ENCODE measurements around the gene CACNA1C.

Gene CACNA1C

GRCh38 chr12:2295941-2296461 lies 243.2 kb downstream of the CACNA1C start:
- Histone ChIP-seq H3K4me1 (ENCODE audit: control insufficient read depth, insufficient read depth, low read length) (peaks cover 33% of the 10 kb centered on the region), H3K9me3 (ENCODE audit: control insufficient read depth in 2 of 2, low read length in 2 of 2) (no peaks in the 10 kb centered on the region), H3K4me3 (ENCODE audit: low read length in 2 of 2) (no peak overlapping the region), H3K36me3 (ENCODE audit: control insufficient read depth in 2 of 2, insufficient read depth in 2 of 2, low read length in 2 of 2) (no peaks in the 10 kb centered on the region), H3K9ac (ENCODE audit: low read length in 2 of 2) (no peak overlapping the region), H3K27me3 (ENCODE audit: control insufficient read depth in 1 of 2, insufficient read depth in 2 of 2, low read length in 2 of 2) (no peaks in the 10 kb centered on the region), H3K27ac (ENCODE audit: low read length) (no peak overlapping the region)

- H3K27ac ChIP-seq (ENCODE audit: low read length): no peak overlapping the region
- H3K4me3 ChIP-seq (ENCODE audit: low read length in 2 of 2): no peak overlapping the region
- no peaks in the 10 kb centered on the region for H3K27me3 ChIP-seq (ENCODE audit: control insufficient read depth in 1 of 2, insufficient read depth in 2 of 2, low read length in 2 of 2)
- H3K9me3 ChIP-seq (ENCODE audit: control insufficient read depth in 2 of 2, low read length in 2 of 2): no peaks in the 10 kb centered on the region
- peaks cover 39% of the 10 kb centered on the region for H3K4me1 ChIP-seq (ENCODE audit: control insufficient read depth, insufficient read depth, low read length)
- no peak overlapping the region for H3K9ac ChIP-seq (ENCODE audit: low read length in 2 of 2)
- H3K36me3 ChIP-seq (ENCODE audit: control insufficient read depth in 2 of 2, insufficient read depth in 2 of 2, low read length in 2 of 2): no peaks in the 10 kb centered on the region
Measured at GRCh38 chr12:2297004-2297403, 244.2 kb downstream of the CACNA1C start.

- Histone ChIP-seq H3K9me3 (ENCODE audit: control insufficient read depth in 2 of 2, low read length in 2 of 2) (no peaks in the 10 kb centered on the region), H3K27me3 (ENCODE audit: control insufficient read depth in 1 of 2, insufficient read depth in 2 of 2, low read length in 2 of 2) (no peaks in the 10 kb centered on the region), H3K9ac (ENCODE audit: low read length in 2 of 2) (no peak overlapping the region), H3K27ac (ENCODE audit: low read length) (no peak overlapping the region), H3K36me3 (ENCODE audit: control insufficient read depth in 2 of 2, insufficient read depth in 2 of 2, low read length in 2 of 2) (no peaks in the 10 kb centered on the region), H3K4me1 (ENCODE audit: control insufficient read depth, insufficient read depth, low read length) (peaks cover 39% of the 10 kb centered on the region), H3K4me3 (ENCODE audit: low read length in 2 of 2) (no peak overlapping the region)
Measured at GRCh38 chr12:2297658-2298057, 244.9 kb downstream of the CACNA1C start.

DNA sequence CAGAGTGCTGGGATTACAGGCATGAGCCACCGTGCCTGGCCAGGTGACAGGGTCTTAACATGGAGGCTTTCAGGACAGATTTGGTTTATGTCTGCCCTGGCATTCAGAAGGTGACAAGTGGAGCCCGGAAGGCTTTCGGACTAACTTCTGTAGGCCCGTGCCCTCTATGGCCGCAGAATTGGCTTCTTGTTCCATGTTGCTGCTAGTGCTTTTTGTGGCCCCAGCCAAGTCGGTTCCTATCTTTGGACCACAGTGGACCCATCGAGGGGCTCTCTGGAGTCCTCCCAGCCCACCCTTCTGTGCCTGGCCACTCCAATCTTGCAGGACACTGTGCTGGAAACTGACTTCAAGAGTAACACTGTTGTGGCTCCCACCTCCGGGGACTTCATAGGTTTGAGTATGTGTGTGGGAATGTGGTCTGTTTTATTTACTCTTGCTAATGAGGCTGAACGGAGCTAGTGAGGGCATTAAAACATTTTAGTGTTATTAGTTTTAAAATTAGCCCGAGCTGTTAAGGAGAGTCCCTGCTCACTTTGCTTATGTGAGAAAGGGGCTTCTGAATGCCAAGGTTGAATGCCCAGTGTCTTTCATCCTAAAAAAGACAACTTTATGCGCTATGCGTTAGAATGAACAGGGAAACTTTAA lies 245.9 kb downstream of the CACNA1C start:
- Histone ChIP-seq H3K27ac (ENCODE audit: low read length) (no peak overlapping the region), H3K4me3 (ENCODE audit: low read length in 2 of 2) (no peak overlapping the region), H3K9ac (ENCODE audit: low read length in 2 of 2) (no peak overlapping the region), H3K36me3 (ENCODE audit: control insufficient read depth in 2 of 2, insufficient read depth in 2 of 2, low read length in 2 of 2) (no peaks in the 10 kb centered on the region), H3K9me3 (ENCODE audit: control insufficient read depth in 2 of 2, low read length in 2 of 2) (no peaks in the 10 kb centered on the region), H3K4me1 (ENCODE audit: control insufficient read depth, insufficient read depth, low read length) (peaks cover 41% of the 10 kb centered on the region), H3K27me3 (ENCODE audit: control insufficient read depth in 1 of 2, insufficient read depth in 2 of 2, low read length in 2 of 2) (no peaks in the 10 kb centered on the region)

- Histone ChIP-seq H3K36me3 (ENCODE audit: control insufficient read depth in 2 of 2, insufficient read depth in 2 of 2, low read length in 2 of 2) (no peaks in the 10 kb centered on the region), H3K4me3 (ENCODE audit: low read length in 2 of 2) (no peak overlapping the region), H3K4me1 (ENCODE audit: control insufficient read depth, insufficient read depth, low read length) (peaks cover 41% of the 10 kb centered on the region), H3K9me3 (ENCODE audit: control insufficient read depth in 2 of 2, low read length in 2 of 2) (no peaks in the 10 kb centered on the region), H3K27me3 (ENCODE audit: control insufficient read depth in 1 of 2, insufficient read depth in 2 of 2, low read length in 2 of 2) (no peaks in the 10 kb centered on the region), H3K27ac (ENCODE audit: low read length) (no peak overlapping the region), H3K9ac (ENCODE audit: low read length in 2 of 2) (no peak overlapping the region)
Measured at GRCh38 chr12:2299206-2299605, 246.4 kb downstream of the CACNA1C start.

DNA sequence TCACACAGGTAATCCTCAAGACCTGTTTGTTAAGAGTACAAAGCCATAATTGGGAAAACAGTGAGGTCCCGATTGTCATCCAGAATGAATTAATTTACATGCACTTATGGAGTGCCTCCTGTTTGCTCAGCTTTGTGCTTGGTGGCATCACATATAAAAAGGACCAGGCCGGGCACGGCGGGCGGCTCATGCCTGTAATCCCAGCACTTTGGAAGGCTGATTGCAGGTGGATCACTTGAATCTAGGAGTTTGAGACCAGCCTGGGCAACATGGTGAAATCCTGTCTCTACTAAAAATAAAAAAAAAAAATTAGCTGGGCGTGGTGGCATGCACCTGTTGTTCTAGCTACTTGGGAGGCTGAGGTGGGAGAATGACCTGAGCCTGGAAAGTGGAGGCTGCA lies 247.4 kb downstream of the CACNA1C start:
- Histone ChIP-seq H3K27me3 (ENCODE audit: control insufficient read depth in 1 of 2, insufficient read depth in 2 of 2, low read length in 2 of 2) (no peaks in the 10 kb centered on the region), H3K4me3 (ENCODE audit: low read length in 2 of 2) (no peak overlapping the region), H3K9ac (ENCODE audit: low read length in 2 of 2) (no peak overlapping the region), H3K36me3 (ENCODE audit: control insufficient read depth in 2 of 2, insufficient read depth in 2 of 2, low read length in 2 of 2) (no peaks in the 10 kb centered on the region), H3K4me1 (ENCODE audit: control insufficient read depth, insufficient read depth, low read length) (peaks cover 49% of the 10 kb centered on the region), H3K27ac (ENCODE audit: low read length) (no peak overlapping the region), H3K9me3 (ENCODE audit: control insufficient read depth in 2 of 2, low read length in 2 of 2) (no peaks in the 10 kb centered on the region)

DNA sequence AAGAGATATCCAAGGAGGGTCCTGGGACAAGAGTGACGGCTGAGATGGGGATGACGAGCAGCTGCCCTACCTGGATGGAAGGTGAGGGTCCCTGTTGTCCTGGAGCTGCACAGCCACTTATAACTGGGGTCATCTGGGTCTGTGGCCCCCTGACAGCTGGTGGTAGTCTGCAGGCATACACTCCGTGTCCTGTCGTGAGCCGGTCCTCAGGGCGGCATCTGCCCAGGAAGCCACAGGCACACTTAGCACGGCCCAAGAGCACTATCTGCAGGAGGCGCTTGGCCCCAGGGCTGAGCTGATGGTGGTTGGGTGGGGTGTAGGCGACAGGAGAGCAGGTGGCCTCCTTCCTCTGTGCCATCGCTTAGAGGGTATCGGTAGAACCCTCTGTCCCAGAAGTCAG lies 248.1 kb downstream of the CACNA1C start:
- Histone ChIP-seq H3K27ac (ENCODE audit: low read length) (peak overlapping the region; percentile 86), H3K9ac (ENCODE audit: low read length in 2 of 2) (no peak overlapping the region), H3K36me3 (ENCODE audit: control insufficient read depth in 2 of 2, insufficient read depth in 2 of 2, low read length in 2 of 2) (no peaks in the 10 kb centered on the region), H3K27me3 (ENCODE audit: control insufficient read depth in 1 of 2, insufficient read depth in 2 of 2, low read length in 2 of 2) (no peaks in the 10 kb centered on the region), H3K9me3 (ENCODE audit: control insufficient read depth in 2 of 2, low read length in 2 of 2) (no peaks in the 10 kb centered on the region), H3K4me3 (ENCODE audit: low read length in 2 of 2) (no peak overlapping the region), H3K4me1 (ENCODE audit: control insufficient read depth, insufficient read depth, low read length) (peaks cover 48% of the 10 kb centered on the region)

DNA sequence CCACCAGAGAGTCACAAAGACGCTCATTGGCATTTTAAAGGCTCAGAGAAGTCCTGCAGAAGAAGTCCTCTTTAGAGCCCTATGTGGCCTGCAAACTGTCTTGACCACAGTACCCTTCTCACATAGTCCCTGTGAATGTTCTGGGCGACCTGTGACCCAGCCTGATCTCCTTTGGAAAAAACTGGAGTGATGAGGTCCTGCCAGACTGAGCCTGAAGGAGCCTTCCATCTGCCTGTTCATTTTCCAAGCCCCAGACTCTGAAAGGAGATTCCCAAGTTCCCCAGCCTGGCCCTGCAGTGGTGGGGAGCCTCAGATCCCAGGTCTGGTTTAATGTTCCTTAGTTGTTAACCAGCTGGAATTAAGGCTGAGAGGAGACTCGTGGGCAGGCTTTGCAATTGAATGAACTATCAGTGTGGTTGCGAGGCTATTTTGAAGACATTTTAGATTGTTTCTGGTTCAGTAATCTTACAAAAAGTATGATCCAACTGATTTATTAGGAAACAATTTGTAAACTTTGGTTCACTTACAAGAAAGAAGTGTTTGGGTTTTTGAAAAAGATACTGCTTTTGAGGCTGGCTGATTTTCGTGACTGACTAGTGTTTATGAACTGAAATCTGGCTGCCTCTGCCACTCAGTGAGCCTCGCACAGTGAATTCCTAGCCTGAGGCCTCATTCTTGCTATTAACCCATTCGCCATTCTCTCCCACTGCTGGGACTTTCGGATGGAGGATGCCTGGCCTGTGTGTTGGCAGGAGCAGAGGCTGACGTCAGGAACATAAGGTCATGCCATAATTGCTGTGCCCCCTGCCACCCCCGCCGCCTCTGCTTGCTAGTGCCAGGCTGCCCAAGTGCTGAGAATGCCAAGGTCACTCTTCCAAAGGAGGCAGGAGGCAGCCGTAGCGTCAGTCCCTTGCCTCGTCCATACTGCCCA lies 249.0 kb downstream of the CACNA1C start:
- peak overlapping the region; percentile 1 to 37 for H3K9ac ChIP-seq (ENCODE audit: low read length in 2 of 2)
- H3K27ac ChIP-seq (ENCODE audit: low read length): peak overlapping the region; percentile 86
- peak overlapping the region; percentile 14 to 54 for H3K4me3 ChIP-seq (ENCODE audit: low read length in 2 of 2)

GRCh38 chr12:2302711-2303580 lies 250.2 kb downstream of the CACNA1C start:
- peak overlapping the region in 1 of 2 donors; percentile 54 for H3K4me3 ChIP-seq (ENCODE audit: low read length in 2 of 2)
- H3K27me3 ChIP-seq (ENCODE audit: control insufficient read depth in 1 of 2, insufficient read depth in 2 of 2, low read length in 2 of 2): no peaks in the 10 kb centered on the region
- H3K36me3 ChIP-seq (ENCODE audit: control insufficient read depth in 2 of 2, insufficient read depth in 2 of 2, low read length in 2 of 2): no peaks in the 10 kb centered on the region
- no peaks in the 10 kb centered on the region for H3K9me3 ChIP-seq (ENCODE audit: control insufficient read depth in 2 of 2, low read length in 2 of 2)
- peak overlapping the region; percentile 86 for H3K27ac ChIP-seq (ENCODE audit: low read length)
- H3K4me1 ChIP-seq (ENCODE audit: control insufficient read depth, insufficient read depth, low read length): peaks cover 47% of the 10 kb centered on the region
- H3K9ac ChIP-seq (ENCODE audit: low read length in 2 of 2): peak overlapping the region; percentile 1 to 37

More for the DNA sequence above, 249.0 kb downstream of the CACNA1C start:
- H3K36me3 ChIP-seq (ENCODE audit: control insufficient read depth in 2 of 2, insufficient read depth in 2 of 2, low read length in 2 of 2): no peaks in the 10 kb centered on the region
- no peaks in the 10 kb centered on the region for H3K9me3 ChIP-seq (ENCODE audit: control insufficient read depth in 2 of 2, low read length in 2 of 2)
- H3K27me3 ChIP-seq (ENCODE audit: control insufficient read depth in 1 of 2, insufficient read depth in 2 of 2, low read length in 2 of 2): no peaks in the 10 kb centered on the region
- peaks cover 46% of the 10 kb centered on the region for H3K4me1 ChIP-seq (ENCODE audit: control insufficient read depth, insufficient read depth, low read length)

- no peak overlapping the region for H3K27ac ChIP-seq (ENCODE audit: low read length)
- H3K4me1 ChIP-seq (ENCODE audit: control insufficient read depth, insufficient read depth, low read length): peaks cover 44% of the 10 kb centered on the region
Measured at GRCh38 chr12:2304223-2304622, 251.4 kb downstream of the CACNA1C start.

More at GRCh38 chr12:2304223-2304622, 251.4 kb downstream of the CACNA1C start:
- Histone ChIP-seq H3K36me3 (ENCODE audit: control insufficient read depth in 2 of 2, insufficient read depth in 2 of 2, low read length in 2 of 2) (no peaks in the 10 kb centered on the region), H3K9ac (ENCODE audit: low read length in 2 of 2) (no peak overlapping the region), H3K4me3 (ENCODE audit: low read length in 2 of 2) (no peak overlapping the region), H3K27me3 (ENCODE audit: control insufficient read depth in 1 of 2, insufficient read depth in 2 of 2, low read length in 2 of 2) (no peaks in the 10 kb centered on the region), H3K9me3 (ENCODE audit: control insufficient read depth in 2 of 2, low read length in 2 of 2) (no peaks in the 10 kb centered on the region)
